ENCODE measurements around the gene FAM53A.

DNA sequence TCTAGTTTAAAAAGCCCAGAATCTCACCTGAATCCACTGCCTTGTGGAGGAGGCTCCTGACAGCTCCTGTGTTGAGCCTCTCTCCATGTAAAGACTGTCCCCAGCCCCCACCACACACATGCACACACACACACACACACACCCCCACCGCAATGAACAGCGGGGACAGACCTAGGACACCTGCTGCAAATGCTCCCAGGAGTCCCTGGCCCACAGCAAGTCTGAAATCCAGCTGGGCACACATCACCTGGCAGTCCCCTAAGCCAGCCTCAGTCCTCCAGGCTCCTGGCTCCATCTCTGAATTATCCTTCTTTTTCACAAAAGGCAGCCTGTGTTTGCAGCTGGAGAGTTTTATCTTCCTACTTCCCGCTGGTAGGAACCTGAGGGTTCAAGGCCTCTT is 6.6 kb upstream of the FAM53A start:
- TF ChIP-seq, protein P1, sequence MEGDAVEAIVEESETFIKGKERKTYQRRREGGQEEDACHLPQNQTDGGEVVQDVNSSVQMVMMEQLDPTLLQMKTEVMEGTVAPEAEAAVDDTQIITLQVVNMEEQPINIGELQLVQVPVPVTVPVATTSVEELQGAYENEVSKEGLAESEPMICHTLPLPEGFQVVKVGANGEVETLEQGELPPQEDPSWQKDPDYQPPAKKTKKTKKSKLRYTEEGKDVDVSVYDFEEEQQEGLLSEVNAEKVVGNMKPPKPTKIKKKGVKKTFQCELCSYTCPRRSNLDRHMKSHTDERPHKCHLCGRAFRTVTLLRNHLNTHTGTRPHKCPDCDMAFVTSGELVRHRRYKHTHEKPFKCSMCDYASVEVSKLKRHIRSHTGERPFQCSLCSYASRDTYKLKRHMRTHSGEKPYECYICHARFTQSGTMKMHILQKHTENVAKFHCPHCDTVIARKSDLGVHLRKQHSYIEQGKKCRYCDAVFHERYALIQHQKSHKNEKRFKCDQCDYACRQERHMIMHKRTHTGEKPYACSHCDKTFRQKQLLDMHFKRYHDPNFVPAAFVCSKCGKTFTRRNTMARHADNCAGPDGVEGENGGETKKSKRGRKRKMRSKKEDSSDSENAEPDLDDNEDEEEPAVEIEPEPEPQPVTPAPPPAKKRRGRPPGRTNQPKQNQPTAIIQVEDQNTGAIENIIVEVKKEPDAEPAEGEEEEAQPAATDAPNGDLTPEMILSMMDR (conservative IDR thresholded peaks at IDR 0.05; ENCODE audit: low read depth, low read length) = no peak
- no peak for TF ChIP-seq EZH2 (IDR thresholded peaks at IDR 0.05; ENCODE audit: borderline replicate concordance, low read depth, low read length, poor library complexity, severe bottlenecking)
